ENCODE measurements around the gene SAMD11. TPM values are rescaled to one million over a fixed set of nuclear protein-coding genes. Genes with fewer than 3 reads are reported as not detected.
A peak's percentile ranks its signal among the peaks of the same experiment; 100 is the strongest.

SAMD11 gene
- polyA plus RNA-seq, 2 of the 4 experiments (the other 2 are of a cell fraction), result 22.4 to 52.8 TPM

DNA sequence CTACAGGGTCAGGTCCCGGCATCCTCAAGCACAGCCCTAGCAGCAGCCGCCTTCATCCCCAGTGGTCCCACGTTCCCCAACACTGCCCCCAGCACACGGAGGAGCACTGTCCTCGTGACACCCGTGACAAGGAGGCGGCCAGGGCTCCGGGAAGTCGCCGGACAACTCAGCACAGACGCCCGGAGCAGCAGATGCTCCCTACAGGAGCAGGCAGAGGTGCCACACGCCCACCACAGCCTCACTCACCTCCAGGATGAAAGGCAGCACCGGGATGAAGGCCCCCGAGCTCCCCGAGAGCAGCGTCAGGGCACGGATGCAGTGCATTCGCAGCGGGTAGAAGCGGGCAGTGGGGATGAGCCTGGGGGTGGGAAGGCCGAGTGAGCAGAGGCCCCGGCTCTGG lies 27.2 kb downstream of the SAMD11 start:
- TF ChIP-seq E2F6 (IDR thresholded peaks at IDR 0.05; ENCODE audit: borderline replicate concordance, low read depth), result no peak
- TF ChIP-seq MAFK (IDR thresholded peaks at IDR 0.05; ENCODE audit: partially characterized antibody), result no peak
- TF ChIP-seq, protein P1, sequence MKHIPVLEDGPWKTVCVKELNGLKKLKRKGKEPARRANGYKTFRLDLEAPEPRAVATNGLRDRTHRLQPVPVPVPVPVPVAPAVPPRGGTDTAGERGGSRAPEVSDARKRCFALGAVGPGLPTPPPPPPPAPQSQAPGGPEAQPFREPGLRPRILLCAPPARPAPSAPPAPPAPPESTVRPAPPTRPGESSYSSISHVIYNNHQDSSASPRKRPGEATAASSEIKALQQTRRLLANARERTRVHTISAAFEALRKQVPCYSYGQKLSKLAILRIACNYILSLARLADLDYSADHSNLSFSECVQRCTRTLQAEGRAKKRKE (CRISPR knock-in tag; IDR thresholded peaks at IDR 0.05; ENCODE audit: low read depth), result no peak
- TF ChIP-seq ELK1 (IDR thresholded peaks at IDR 0.05; ENCODE audit: low read depth, low read length), result no peak
- no peak for TF ChIP-seq GATA3 (IDR thresholded peaks at IDR 0.05; ENCODE audit: borderline replicate concordance)
- TF ChIP-seq FOSB (CRISPR knock-in tag; IDR thresholded peaks at IDR 0.05), result no peak
- TF ChIP-seq, protein P2, sequence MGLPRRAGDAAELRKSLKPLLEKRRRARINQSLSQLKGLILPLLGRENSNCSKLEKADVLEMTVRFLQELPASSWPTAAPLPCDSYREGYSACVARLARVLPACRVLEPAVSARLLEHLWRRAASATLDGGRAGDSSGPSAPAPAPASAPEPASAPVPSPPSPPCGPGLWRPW (IDR thresholded peaks at IDR 0.05), result no peak
- TF ChIP-seq CHD4 (IDR thresholded peaks at IDR 0.05; ENCODE audit: borderline replicate concordance), result no peak
- TF ChIP-seq HOXB13 (CRISPR knock-in tag; IDR thresholded peaks at IDR 0.05; ENCODE audit: low read depth), result no peak
- ChIA-PET POLR2A (no interaction called here), CTCF (interaction anchor here (0.9 to 1.3 kb wide), 2 partner anchors 13 to 45 kb away, joined by 3 to 4 read pairs; no protein-coding TSS in a partner anchor)
- FAIRE-seq (no peak), DNase-seq (ENCODE audit: low read depth in 1 of 2, low spot score in 1 of 2) (no peak), ATAC-seq (no peak)
- H3K27ac ChIP-seq, result no peak overlapping the region
- 96% methylated on average over 23 of the region's 23 CpGs for WGBS (ENCODE audit: missing lambda C conversion rate)
- H3K4me3 ChIP-seq, result no peak overlapping the region
- no peak overlapping the region for H3K4me2 ChIP-seq
- H3K4me1 ChIP-seq, result peaks cover 3% of the 10 kb centered on the region
- H3K9me3 ChIP-seq, result no peaks in the 10 kb centered on the region

DNA sequence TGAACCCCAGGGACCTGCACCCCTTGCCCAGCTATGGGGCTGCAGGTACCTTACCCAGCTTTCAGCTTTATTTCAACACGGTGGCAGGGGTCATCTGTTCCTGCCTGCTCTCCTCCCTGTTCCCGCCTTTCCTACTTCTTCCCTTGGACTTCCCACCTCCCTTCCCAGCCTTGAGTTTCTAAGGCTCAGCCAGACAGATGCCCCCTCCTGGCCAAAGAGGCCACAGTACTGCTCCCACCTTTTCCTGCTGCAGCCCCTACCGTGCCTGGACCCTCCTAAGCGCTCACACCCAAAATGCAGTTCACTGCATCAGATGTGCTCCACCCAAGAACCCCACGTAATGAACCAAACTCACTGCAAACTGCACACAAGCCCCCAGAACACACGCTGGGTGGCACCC lies 27.6 kb downstream of the SAMD11 start:
- DNase-seq (ENCODE audit: low read depth in 1 of 2, low spot score in 1 of 2) (peak in 1 of 2 experiments; percentile 46), FAIRE-seq (no peak), ATAC-seq (peak in 1 of 2 experiments; percentile 70; a peak in 3 of 6 replicates)
- no peaks in the 10 kb centered on the region for H3K4me1 ChIP-seq
- H3K4me2 ChIP-seq, result no peak overlapping the region
- H3K9me3 ChIP-seq, result no peaks in the 10 kb centered on the region
- no peak overlapping the region for H3K4me3 ChIP-seq
- TF ChIP-seq GATA3 (IDR thresholded peaks at IDR 0.05; ENCODE audit: borderline replicate concordance) (no peak), HDAC2 (IDR thresholded peaks at IDR 0.05) (no peak), EHMT2 (IDR thresholded peaks at IDR 0.05; ENCODE audit: low read depth) (no peak), KDM5A (IDR thresholded peaks at IDR 0.05) (no peak), ZFP36 (IDR thresholded peaks at IDR 0.05; ENCODE audit: borderline replicate concordance, partially characterized antibody) (no peak), NPAS2 (CRISPR knock-in tag; IDR thresholded peaks at IDR 0.05; ENCODE audit: borderline replicate concordance) (no peak), SMC3 (IDR thresholded peaks at IDR 0.05) (peak; percentile 30; the same call in 2 of the 3 replicates), POLR2AphosphoS2 (conservative IDR thresholded peaks at IDR 0.05; ENCODE audit: low read length) (no peak), FOSB (CRISPR knock-in tag; IDR thresholded peaks at IDR 0.05) (no peak), ZC3H11A (IDR thresholded peaks at IDR 0.05) (no peak), MAZ (IDR thresholded peaks at IDR 0.05; ENCODE audit: borderline replicate concordance, low read depth, low read length) (no peak), BHLHE40 (IDR thresholded peaks at IDR 0.05; ENCODE audit: low read depth, low read length) (no peak), CHD4 (IDR thresholded peaks at IDR 0.05; ENCODE audit: borderline replicate concordance) (no peak)
- TF ChIP-seq, protein P3, sequence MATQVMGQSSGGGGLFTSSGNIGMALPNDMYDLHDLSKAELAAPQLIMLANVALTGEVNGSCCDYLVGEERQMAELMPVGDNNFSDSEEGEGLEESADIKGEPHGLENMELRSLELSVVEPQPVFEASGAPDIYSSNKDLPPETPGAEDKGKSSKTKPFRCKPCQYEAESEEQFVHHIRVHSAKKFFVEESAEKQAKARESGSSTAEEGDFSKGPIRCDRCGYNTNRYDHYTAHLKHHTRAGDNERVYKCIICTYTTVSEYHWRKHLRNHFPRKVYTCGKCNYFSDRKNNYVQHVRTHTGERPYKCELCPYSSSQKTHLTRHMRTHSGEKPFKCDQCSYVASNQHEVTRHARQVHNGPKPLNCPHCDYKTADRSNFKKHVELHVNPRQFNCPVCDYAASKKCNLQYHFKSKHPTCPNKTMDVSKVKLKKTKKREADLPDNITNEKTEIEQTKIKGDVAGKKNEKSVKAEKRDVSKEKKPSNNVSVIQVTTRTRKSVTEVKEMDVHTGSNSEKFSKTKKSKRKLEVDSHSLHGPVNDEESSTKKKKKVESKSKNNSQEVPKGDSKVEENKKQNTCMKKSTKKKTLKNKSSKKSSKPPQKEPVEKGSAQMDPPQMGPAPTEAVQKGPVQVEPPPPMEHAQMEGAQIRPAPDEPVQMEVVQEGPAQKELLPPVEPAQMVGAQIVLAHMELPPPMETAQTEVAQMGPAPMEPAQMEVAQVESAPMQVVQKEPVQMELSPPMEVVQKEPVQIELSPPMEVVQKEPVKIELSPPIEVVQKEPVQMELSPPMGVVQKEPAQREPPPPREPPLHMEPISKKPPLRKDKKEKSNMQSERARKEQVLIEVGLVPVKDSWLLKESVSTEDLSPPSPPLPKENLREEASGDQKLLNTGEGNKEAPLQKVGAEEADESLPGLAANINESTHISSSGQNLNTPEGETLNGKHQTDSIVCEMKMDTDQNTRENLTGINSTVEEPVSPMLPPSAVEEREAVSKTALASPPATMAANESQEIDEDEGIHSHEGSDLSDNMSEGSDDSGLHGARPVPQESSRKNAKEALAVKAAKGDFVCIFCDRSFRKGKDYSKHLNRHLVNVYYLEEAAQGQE (IDR thresholded peaks at IDR 0.05), result no peak
- TF ChIP-seq, protein P4, sequence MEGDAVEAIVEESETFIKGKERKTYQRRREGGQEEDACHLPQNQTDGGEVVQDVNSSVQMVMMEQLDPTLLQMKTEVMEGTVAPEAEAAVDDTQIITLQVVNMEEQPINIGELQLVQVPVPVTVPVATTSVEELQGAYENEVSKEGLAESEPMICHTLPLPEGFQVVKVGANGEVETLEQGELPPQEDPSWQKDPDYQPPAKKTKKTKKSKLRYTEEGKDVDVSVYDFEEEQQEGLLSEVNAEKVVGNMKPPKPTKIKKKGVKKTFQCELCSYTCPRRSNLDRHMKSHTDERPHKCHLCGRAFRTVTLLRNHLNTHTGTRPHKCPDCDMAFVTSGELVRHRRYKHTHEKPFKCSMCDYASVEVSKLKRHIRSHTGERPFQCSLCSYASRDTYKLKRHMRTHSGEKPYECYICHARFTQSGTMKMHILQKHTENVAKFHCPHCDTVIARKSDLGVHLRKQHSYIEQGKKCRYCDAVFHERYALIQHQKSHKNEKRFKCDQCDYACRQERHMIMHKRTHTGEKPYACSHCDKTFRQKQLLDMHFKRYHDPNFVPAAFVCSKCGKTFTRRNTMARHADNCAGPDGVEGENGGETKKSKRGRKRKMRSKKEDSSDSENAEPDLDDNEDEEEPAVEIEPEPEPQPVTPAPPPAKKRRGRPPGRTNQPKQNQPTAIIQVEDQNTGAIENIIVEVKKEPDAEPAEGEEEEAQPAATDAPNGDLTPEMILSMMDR (IDR thresholded peaks at IDR 0.05), result peak; percentile 18; the same call in 1 of the 3 replicates
- TF ChIP-seq, protein P5, sequence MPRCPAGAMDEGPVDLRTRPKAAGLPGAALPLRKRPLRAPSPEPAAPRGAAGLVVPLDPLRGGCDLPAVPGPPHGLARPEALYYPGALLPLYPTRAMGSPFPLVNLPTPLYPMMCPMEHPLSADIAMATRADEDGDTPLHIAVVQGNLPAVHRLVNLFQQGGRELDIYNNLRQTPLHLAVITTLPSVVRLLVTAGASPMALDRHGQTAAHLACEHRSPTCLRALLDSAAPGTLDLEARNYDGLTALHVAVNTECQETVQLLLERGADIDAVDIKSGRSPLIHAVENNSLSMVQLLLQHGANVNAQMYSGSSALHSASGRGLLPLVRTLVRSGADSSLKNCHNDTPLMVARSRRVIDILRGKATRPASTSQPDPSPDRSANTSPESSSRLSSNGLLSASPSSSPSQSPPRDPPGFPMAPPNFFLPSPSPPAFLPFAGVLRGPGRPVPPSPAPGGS (IDR thresholded peaks at IDR 0.05), result no peak
- H3K27ac ChIP-seq, result no peak overlapping the region
- WGBS (ENCODE audit: missing lambda C conversion rate), result 88% methylated on average over 6 of the region's 6 CpGs
- ChIA-PET POLR2A (no interaction called here), CTCF (interaction anchor here (0.9 to 2.3 kb wide), 7 partner anchors 9 to 46 kb away, joined by 3 to 9 read pairs (median 5); no protein-coding TSS in a partner anchor)
